CD14-positive monocyte (primary cell): ENCODE measurements around the gene CSK. TPM values are rescaled to one million over a fixed set of nuclear protein-coding genes. Genes with fewer than 3 reads are reported as not detected.

Experiments
- DNase-seq, 3 donors: peaks; one replicate each; pipeline ENCODE4 v3.0.0-alpha.2; 2011 to 2022
- H2AFZ ChIP-seq: 2 replicates; pipeline ENCODE4 v1.6.0; 2012; ENCODE audit warnings: mild to moderate bottlenecking, low read depth, low read length, inconsistent platforms; ENCODE audit not compliant: insufficient read depth, poor library complexity, severe bottlenecking
- H3K27ac ChIP-seq, 2 donors: 1 replicate in 1 of 2; 2 replicates in 1 of 2; pipeline ENCODE4 v1.5.1; 2012 to 2013; ENCODE audit warnings: low read length in 2 of 2, control low read depth in 1 of 2, inconsistent platforms in 1 of 2, low read depth in 1 of 2, mild to moderate bottlenecking in 1 of 2
- H3K27me3 ChIP-seq, 2 donors: one replicate each; pipeline versions ENCODE4 v1.6.0 to v1.6.1; 2011 to 2013; ENCODE audit warnings: low read length in 2 of 2; ENCODE audit not compliant: control insufficient read depth in 2 of 2, insufficient read depth in 2 of 2
- H3K36me3 ChIP-seq, 2 donors: replicated peaks in 1 of 2; 1 replicate in 1 of 2; 2 replicates in 1 of 2; pipeline versions ENCODE4 v1.5.1 to v1.6.1; 2012 to 2013; ENCODE audit warnings: low read length in 2 of 2, control low read depth in 1 of 2, inconsistent platforms in 1 of 2, mild to moderate bottlenecking in 1 of 2; ENCODE audit not compliant: insufficient read depth in 2 of 2, control insufficient read depth in 1 of 2
- H3K4me1 ChIP-seq, 2 donors: 1 replicate in 1 of 2; 2 replicates in 1 of 2; pipeline versions ENCODE4 v1.5.1 to v1.6.1; 2012 to 2013; ENCODE audit warnings: low read length in 2 of 2, control low read depth in 1 of 2, inconsistent platforms in 1 of 2, mild to moderate bottlenecking in 1 of 2, moderate library complexity in 1 of 2; ENCODE audit not compliant: insufficient read depth in 2 of 2, control insufficient read depth in 1 of 2
- H3K4me2 ChIP-seq: replicated peaks from 2 replicates; pipeline ENCODE3; 2012; ENCODE audit warnings: low read length, moderate library complexity, mild to moderate bottlenecking; ENCODE audit not compliant: poor library complexity, severe bottlenecking; ENCODE audit errors: extremely low read depth
- H3K4me3 ChIP-seq, 3 experiments: fragments of 200-600 bp in 1 of 3; sonication (generic) in 1 of 3; replicated peaks in 1 of 3; 1 replicate in 2 of 3; 2 replicates in 1 of 3; pipeline ENCODE4 v1.5.1; 2011 to 2013; ENCODE audit warnings: low read length in 3 of 3, mild to moderate bottlenecking in 3 of 3, control low read depth in 2 of 3, low read depth in 2 of 3, inconsistent platforms in 1 of 3, moderate library complexity in 1 of 3
- H3K79me2 ChIP-seq: 2 replicates; pipeline ENCODE4 v1.6.0; 2012; ENCODE audit warnings: mild to moderate bottlenecking, control low read depth, inconsistent platforms, low read length, moderate library complexity; ENCODE audit not compliant: insufficient read depth
- H3K9ac ChIP-seq: 2 replicates; pipeline ENCODE4 v1.6.0; 2017; ENCODE audit warnings: low read length, mild to moderate bottlenecking; ENCODE audit not compliant: insufficient read depth, poor library complexity, severe bottlenecking
- H3K9me3 ChIP-seq, 2 donors: replicated peaks in 1 of 2; 1 replicate in 1 of 2; 2 replicates in 1 of 2; pipeline versions ENCODE4 v1.5.1 to v1.6.1; 2012 to 2013; ENCODE audit warnings: low read length in 2 of 2, control low read depth in 1 of 2; ENCODE audit not compliant: control insufficient read depth in 1 of 2, insufficient read depth in 1 of 2
- H4K20me1 ChIP-seq: 2 replicates; pipeline ENCODE4 v1.6.0; 2012; ENCODE audit warnings: mild to moderate bottlenecking, low read length, control low read depth, moderate library complexity; ENCODE audit not compliant: insufficient read depth
- H3K27ac Mint-ChIP-seq, 7 donors: one replicate each; pipeline ENCODE4 v1.8.0; 2020; ENCODE audit warnings: mild to moderate bottlenecking in 7 of 7, mixed read lengths in 7 of 7, moderate library complexity in 6 of 7, inconsistent platforms in 2 of 7
- H3K27me3 Mint-ChIP-seq, 3 donors: one replicate each; pipeline ENCODE4 v1.8.0; 2021 to 2022; ENCODE audit warnings: low read depth in 3 of 3, mild to moderate bottlenecking in 3 of 3, mixed read lengths in 3 of 3, moderate library complexity in 3 of 3, inconsistent platforms in 1 of 3
- H3K36me3 Mint-ChIP-seq, 2 donors: one replicate each; pipeline ENCODE4 v1.8.0; 2020; ENCODE audit warnings: mixed read lengths in 2 of 2, inconsistent platforms in 1 of 2, mild to moderate bottlenecking in 1 of 2
- H3K4me1 Mint-ChIP-seq: one replicate; pipeline ENCODE4 v1.8.0; 2020; ENCODE audit warnings: mild to moderate bottlenecking, mixed read lengths
- H3K4me3 Mint-ChIP-seq, 2 donors: one replicate each; pipeline ENCODE4 v1.8.0; 2020; ENCODE audit warnings: mild to moderate bottlenecking in 2 of 2, mixed read lengths in 2 of 2, moderate library complexity in 1 of 2
- H3K9me3 Mint-ChIP-seq, 7 donors: one replicate each; pipeline ENCODE4 v1.8.0; 2020 to 2022; ENCODE audit warnings: mixed read lengths in 7 of 7, mild to moderate bottlenecking in 6 of 7, moderate library complexity in 6 of 7, inconsistent platforms in 2 of 7
- CTCF ChIP-seq: fragments of 200-600 bp; IDR thresholded peaks from one replicate; pipeline ENCODE4 v1.8.0; 2022; ENCODE audit warnings: antibody characterized with exemption, mild to moderate bottlenecking
- WGBS: methylation state at CpG from one replicate; pipeline ENCODE4 v1.1.5; 2013; ENCODE audit warnings: missing lambda C conversion rate; ENCODE audit not compliant: insufficient coverage; 5-methylcytosine and 5-hydroxymethylcytosine counted together
- intact Hi-C, 2 donors: fragments of 100-400 bp; cut with micrococcal nuclease; formaldehyde crosslinking; loops; one replicate each; pipeline versions ENCODE4 v1.15.0 to v1.15.1; 2023
- polyA plus RNA-seq, 3 donors: library from polyadenylated mRNA; depleted of rRNA in 1 of 3; unstranded in 2 of 3; stranded (reverse) in 1 of 3; fragments of 300-500 nt in 2 of 3; fragments of >200 nt in 1 of 3; fragmentation: Illumina TruSeq in 2 of 3; gene quantifications; 1 replicate in 2 of 3; 2 replicates in 1 of 3; pipeline ENCODE4 v1.2.3, GENCODE V29; 2012 to 2021

Gene CSK
- polyA plus RNA-seq, 3 donors: 79.0 to 426 (median 106) TPM

- no peak overlapping the region for H3K4me3 Mint-ChIP-seq
- H3K27me3 ChIP-seq: no peaks in the 10 kb centered on the region
- DNase-seq: no peak
- no peak overlapping the region for H3K4me2 ChIP-seq
- peaks cover 0 to 3% (median 0%) of the 10 kb centered on the region in 7 donors for H3K9me3 Mint-ChIP-seq
- peaks cover 5 to 22% of the 10 kb centered on the region in 2 donors for H3K4me1 ChIP-seq
- peaks cover 7 to 14% (median 10%) of the 10 kb centered on the region in 3 donors for H3K27me3 Mint-ChIP-seq
- no peaks in the 10 kb centered on the region for H4K20me1 ChIP-seq
- no peak overlapping the region for H3K4me3 ChIP-seq
- H3K79me2 ChIP-seq: no peaks in the 10 kb centered on the region
- 94% methylated on average over 5 of the region's 5 CpGs for WGBS
- no peak for TF ChIP-seq CTCF
- no peak overlapping the region for H3K9ac ChIP-seq
- no peaks in the 10 kb centered on the region for H3K36me3 ChIP-seq
- intact Hi-C loops: no loop called here
- H3K27ac Mint-ChIP-seq: peak overlapping the region in 4 of 7 donors; percentile 20 to 74 (median 42)
- H2AFZ ChIP-seq: no peak overlapping the region
- no peaks in the 10 kb centered on the region for H3K9me3 ChIP-seq
- H3K4me1 Mint-ChIP-seq: peaks cover 24% of the 10 kb centered on the region
- no peaks in the 10 kb centered on the region for H3K36me3 Mint-ChIP-seq
- no peak overlapping the region for H3K27ac ChIP-seq
Observed at GRCh38 chr15:74820056-74820455, 38.2 kb downstream of the CSK start.

GRCh38 chr15:74821091-74821789, 39.4 kb downstream of the CSK start:
- Mint-ChIP-seq H3K27ac (peak overlapping the region in 2 of 7 donors; percentile 54 to 75), H3K9me3 (no peaks in the 10 kb centered on the region), H3K36me3 (no peaks in the 10 kb centered on the region), H3K4me3 (no peak overlapping the region), H3K4me1 (peaks cover 17% of the 10 kb centered on the region), H3K27me3 (peaks cover 7 to 22% (median 21%) of the 10 kb centered on the region in 3 donors)
- no peaks in the 10 kb centered on the region for H3K9me3 ChIP-seq
- H3K27me3 ChIP-seq: peaks cover 0 to 8% of the 10 kb centered on the region in 2 donors
- DNase-seq: peak; percentile 57 to 76 (median 63)
- TF ChIP-seq CTCF: no peak
- no peak overlapping the region for H3K4me3 ChIP-seq
- no peak overlapping the region for H3K4me2 ChIP-seq
- no peaks in the 10 kb centered on the region for H3K79me2 ChIP-seq
- no peaks in the 10 kb centered on the region for H3K36me3 ChIP-seq
- 94% methylated on average over 6 of the region's 11 CpGs for WGBS
- H3K27ac ChIP-seq: no peak overlapping the region
- no peak overlapping the region for H2AFZ ChIP-seq
- intact Hi-C loops: no loop called here
- peaks cover 5 to 22% of the 10 kb centered on the region in 2 donors for H3K4me1 ChIP-seq
- no peaks in the 10 kb centered on the region for H4K20me1 ChIP-seq
- no peak overlapping the region for H3K9ac ChIP-seq
